Stomach (tissue), 9 donors: ENCODE results near the gene HMGN4. TPM values are rescaled to one million over a fixed set of nuclear protein-coding genes. Genes with fewer than 3 reads are reported as not detected.

ENCODE experiments used
- DNase-seq, 2 donors: peaks; one replicate each; pipeline versions ENCODE4 v3.0.0 to v3.0.0-alpha.2; 2013 to 2019
- H3K27ac ChIP-seq, 5 donors: fragments of 200-600 bp in 4 of 5; sonication (generic) in 4 of 5; one replicate each; pipeline ENCODE4 v1.5.1; 2013 to 2019; ENCODE audit warnings: mild to moderate bottlenecking in 1 of 5, moderate library complexity in 1 of 5
- H3K27me3 ChIP-seq, 3 donors: fragments of 200-600 bp; sonication (generic); one replicate each; pipeline ENCODE4 v1.5.1; 2017 to 2019; ENCODE audit warnings: mixed run types in 1 of 3
- H3K36me3 ChIP-seq, 4 donors: fragments of 200-600 bp; sonication (generic); 1 replicate in 3 of 4; 2 replicates in 1 of 4; pipeline ENCODE4 v1.5.1; 2016 to 2019
- H3K4me1 ChIP-seq, 4 donors: fragments of 200-600 bp; sonication (generic); one replicate each; pipeline ENCODE4 v1.5.1; 2016 to 2019
- H3K4me3 ChIP-seq, 4 donors: fragments of 200-600 bp; sonication (generic) in 3 of 4; one replicate each; pipeline ENCODE4 v1.5.1; 2016 to 2019; ENCODE audit warnings: mild to moderate bottlenecking in 1 of 4
- H3K9me3 ChIP-seq, 4 donors: fragments of 200-600 bp; sonication (generic); one replicate each; pipeline ENCODE4 v1.5.1; 2016 to 2019
- EP300 ChIP-seq: sonication (generic); formaldehyde crosslinking; IDR thresholded peaks from one replicate; pipeline ENCODE4 v1.6.1; 2017; ENCODE audit warnings: antibody characterized with exemption
- POLR2A ChIP-seq, 4 donors: fragments of 450-650 bp; IDR thresholded peaks; one replicate each; pipeline ENCODE4 v1.6.1; 2016; ENCODE audit warnings: antibody characterized with exemption in 4 of 4, control low read depth in 2 of 4, mild to moderate bottlenecking in 1 of 4, moderate library complexity in 1 of 4
- POLR2AphosphoS5 ChIP-seq, 3 donors: sonication (generic); formaldehyde crosslinking; IDR thresholded peaks; one replicate each; pipeline ENCODE4 v1.6.1; 2016; ENCODE audit warnings: antibody characterized with exemption in 3 of 3
- WGBS, 5 donors: extraction: QIAGEN DNeasy Blood & Tissue Kit in 3 of 5; methylation state at CpG; one replicate each; pipeline versions ENCODE4 v1.1.5 to v1.1.7; 2013 to 2018; 5-methylcytosine and 5-hydroxymethylcytosine counted together
- intact Hi-C: fragments of 100-400 bp; cut with DNase I; formaldehyde crosslinking; loops from one replicate; pipeline ENCODE4 v1.15.1; 2023; ENCODE audit warnings: low total_unique reads
- polyA plus RNA-seq, 3 donors: library from polyadenylated mRNA; stranded (reverse); fragments of 200-250 nt; gene quantifications; one replicate each; pipeline ENCODE4 v1.2.3, GENCODE V29; 2013
- total RNA-seq, 5 donors: library from RNA; depleted of rRNA; stranded (reverse); fragments of >200 nt; gene quantifications; one replicate each; pipeline versions ENCODE4 v1.1.0 to v1.2.3, GENCODE V29; 2014 to 2016
- TF ChIP-seq, protein P1 (sequence below), 7 experiments: fragments of 450-650 bp in 4 of 7; fragments of 200-600 bp in 3 of 7; sonication (generic) in 3 of 7; IDR thresholded peaks; one replicate each; pipeline ENCODE4 v1.5.1; 2016 to 2019; ENCODE audit warnings: antibody characterized with exemption in 7 of 7, control low read depth in 2 of 7, mild to moderate bottlenecking in 1 of 7
- donor health status: healthy with polysubstance abuse.
- donor health status: Bipolar disorder and iron deficiency.
- donor health status: healthy.

HMGN4 gene
- total and polyA plus RNA-seq, 8 donors, result 11.3 to 96.0 (median 37.7) TPM

DNA sequence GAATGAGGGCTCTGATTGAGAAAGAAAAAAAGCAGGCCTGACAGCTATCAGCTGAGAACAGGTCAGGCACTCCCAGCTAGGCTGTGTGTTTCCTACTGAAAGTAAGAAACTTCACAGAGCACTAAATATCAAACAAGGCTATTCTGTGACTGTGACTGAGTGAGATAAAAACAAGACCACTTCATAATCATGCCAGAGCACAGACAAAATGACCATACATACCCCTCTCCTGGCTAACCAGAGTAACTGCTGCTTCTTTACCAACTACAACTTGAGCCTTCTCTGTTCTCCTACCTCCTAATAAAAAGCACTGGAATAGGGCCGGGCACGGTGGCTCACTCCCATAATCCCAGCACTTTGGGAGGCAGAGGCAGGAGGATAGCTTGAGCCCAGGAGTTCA lies 44.9 kb upstream of the HMGN4 start:
- H3K4me3 ChIP-seq, result no peak overlapping the region
- H3K36me3 ChIP-seq, result no peaks in the 10 kb centered on the region
- H3K9me3 ChIP-seq, result no peaks in the 10 kb centered on the region
- peak in 1 of 2 donors; percentile 29 for DNase-seq
- no peaks in the 10 kb centered on the region for H3K4me1 ChIP-seq
- peaks cover 0 to 6% (median 0%) of the 10 kb centered on the region in 3 donors for H3K27me3 ChIP-seq
- 79 to 90% (median 82%) methylated on average over 2 of the region's 2 CpGs for WGBS, 5 donors
- no peak overlapping the region for H3K27ac ChIP-seq
- no peak for TF ChIP-seq POLR2A (IDR thresholded peaks at IDR 0.05)
- no peak for TF ChIP-seq POLR2AphosphoS5 (IDR thresholded peaks at IDR 0.05)
- TF ChIP-seq EP300, result no peak
- TF ChIP-seq, protein P1, sequence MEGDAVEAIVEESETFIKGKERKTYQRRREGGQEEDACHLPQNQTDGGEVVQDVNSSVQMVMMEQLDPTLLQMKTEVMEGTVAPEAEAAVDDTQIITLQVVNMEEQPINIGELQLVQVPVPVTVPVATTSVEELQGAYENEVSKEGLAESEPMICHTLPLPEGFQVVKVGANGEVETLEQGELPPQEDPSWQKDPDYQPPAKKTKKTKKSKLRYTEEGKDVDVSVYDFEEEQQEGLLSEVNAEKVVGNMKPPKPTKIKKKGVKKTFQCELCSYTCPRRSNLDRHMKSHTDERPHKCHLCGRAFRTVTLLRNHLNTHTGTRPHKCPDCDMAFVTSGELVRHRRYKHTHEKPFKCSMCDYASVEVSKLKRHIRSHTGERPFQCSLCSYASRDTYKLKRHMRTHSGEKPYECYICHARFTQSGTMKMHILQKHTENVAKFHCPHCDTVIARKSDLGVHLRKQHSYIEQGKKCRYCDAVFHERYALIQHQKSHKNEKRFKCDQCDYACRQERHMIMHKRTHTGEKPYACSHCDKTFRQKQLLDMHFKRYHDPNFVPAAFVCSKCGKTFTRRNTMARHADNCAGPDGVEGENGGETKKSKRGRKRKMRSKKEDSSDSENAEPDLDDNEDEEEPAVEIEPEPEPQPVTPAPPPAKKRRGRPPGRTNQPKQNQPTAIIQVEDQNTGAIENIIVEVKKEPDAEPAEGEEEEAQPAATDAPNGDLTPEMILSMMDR (IDR thresholded peaks at IDR 0.05), result no peak
- intact Hi-C loops, result no loop called here

DNA sequence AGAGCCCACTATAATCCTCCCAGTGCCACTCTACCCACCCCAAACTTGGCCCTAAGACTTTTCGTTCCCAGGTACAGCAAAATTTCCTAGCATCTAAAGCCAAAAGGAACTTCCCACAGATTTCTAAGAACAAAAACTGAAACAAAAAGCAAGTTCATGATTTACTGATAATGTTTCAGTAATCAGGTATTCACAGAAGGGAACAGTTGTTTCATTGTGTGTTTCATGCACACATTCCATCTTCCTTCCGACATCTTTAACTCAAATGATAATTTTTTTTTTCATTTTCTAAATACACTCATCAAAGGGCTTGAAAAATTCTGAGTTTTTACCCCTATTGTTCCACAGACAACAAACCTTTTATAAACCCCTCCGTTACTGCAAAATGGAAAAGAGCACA lies 44.0 kb upstream of the HMGN4 start:
- Histone ChIP-seq H3K9me3 (no peaks in the 10 kb centered on the region), H3K36me3 (no peaks in the 10 kb centered on the region), H3K27me3 (peaks cover 0 to 6% (median 0%) of the 10 kb centered on the region in 3 donors), H3K4me1 (no peaks in the 10 kb centered on the region), H3K27ac (no peak overlapping the region), H3K4me3 (no peak overlapping the region)
- no peak for DNase-seq
- WGBS, 5 donors, result 49 to 69% (median 60%) methylated on average over 3 of the region's 3 CpGs
- TF ChIP-seq, protein P1 (IDR thresholded peaks at IDR 0.05), result no peak
- no peak for TF ChIP-seq POLR2AphosphoS5 (IDR thresholded peaks at IDR 0.05)
- no peak for TF ChIP-seq EP300
- no peak for TF ChIP-seq POLR2A (IDR thresholded peaks at IDR 0.05)
- intact Hi-C loops, result no loop called here

GRCh38 chr6:26495281-26495680 lies 42.9 kb upstream of the HMGN4 start:
- intact Hi-C loops, result no loop called here

GRCh38 chr6:26497610-26498009 lies 40.6 kb upstream of the HMGN4 start:
- no peaks in the 10 kb centered on the region for H3K36me3 ChIP-seq
- intact Hi-C loops, result no loop called here
- peaks cover 13 to 15% (median 14%) of the 10 kb centered on the region in 4 donors for H3K4me1 ChIP-seq
- WGBS, 5 donors, result 75 to 97% (median 83%) methylated on average over 4 of the region's 4 CpGs
- H3K4me3 ChIP-seq, result no peak overlapping the region
- DNase-seq, result no peak
- no peaks in the 10 kb centered on the region for H3K9me3 ChIP-seq
- H3K27me3 ChIP-seq, result peaks cover 0 to 31% (median 20%) of the 10 kb centered on the region in 3 donors
- no peak overlapping the region for H3K27ac ChIP-seq
- TF ChIP-seq EP300, result no peak
- no peak for TF ChIP-seq POLR2AphosphoS5 (IDR thresholded peaks at IDR 0.05)
- TF ChIP-seq POLR2A (IDR thresholded peaks at IDR 0.05), result no peak
- TF ChIP-seq, protein P1 (IDR thresholded peaks at IDR 0.05), result no peak

More at GRCh38 chr6:26495281-26495680, 42.9 kb upstream of the HMGN4 start:
- Histone ChIP-seq H3K27ac (no peak overlapping the region), H3K4me3 (no peak overlapping the region), H3K27me3 (peaks cover 0 to 8% (median 0%) of the 10 kb centered on the region in 3 donors), H3K9me3 (no peaks in the 10 kb centered on the region), H3K36me3 (no peaks in the 10 kb centered on the region), H3K4me1 (no peaks in the 10 kb centered on the region)
- no peak for DNase-seq
- TF ChIP-seq, protein P1 (IDR thresholded peaks at IDR 0.05), result no peak
- TF ChIP-seq EP300 (no peak), POLR2AphosphoS5 (IDR thresholded peaks at IDR 0.05) (no peak), POLR2A (IDR thresholded peaks at IDR 0.05) (no peak)
- WGBS, 5 donors, result 56 to 89% (median 64%) methylated on average over 1 of the region's 1 CpG
